ENCODE results near the gene ERC2.

Gene ERC2

GRCh38 chr3:55746808-55747413, 721.4 kb downstream of the ERC2 start:
- DNase-seq (ENCODE audit: low read depth in 2 of 2), result no peak

- DNase-seq (ENCODE audit: low read depth in 2 of 2), result no peak
Measured at GRCh38 chr3:55742832-55743136, 725.5 kb downstream of the ERC2 start.

GRCh38 chr3:55742022-55742831, 726.0 kb downstream of the ERC2 start:
- no peak for DNase-seq (ENCODE audit: low read depth in 2 of 2)

DNA sequence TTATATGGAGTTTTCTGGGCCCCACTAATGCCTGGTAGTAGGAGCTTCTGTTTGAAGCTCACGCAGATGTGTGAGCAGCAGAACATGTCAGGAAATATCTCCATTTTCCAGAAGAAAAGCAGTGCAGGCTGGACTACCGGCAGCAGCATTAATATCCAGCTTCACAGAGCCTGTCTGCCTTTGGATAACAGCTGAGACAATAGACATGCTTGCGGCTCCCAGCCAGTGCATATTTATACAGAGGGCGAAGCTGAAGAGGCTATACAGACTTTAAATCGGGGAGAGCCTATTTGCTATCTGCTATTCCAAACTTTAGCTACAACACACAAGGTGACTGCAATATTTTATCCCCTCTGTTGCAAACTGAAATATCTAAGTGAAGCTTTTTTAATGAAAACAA, 731.1 kb downstream of the ERC2 start:
- DNase-seq (ENCODE audit: low read depth in 2 of 2), result no peak

GRCh38 chr3:55735976-55736375, 732.3 kb downstream of the ERC2 start:
- DNase-seq (ENCODE audit: low read depth in 2 of 2), result no peak

DNA sequence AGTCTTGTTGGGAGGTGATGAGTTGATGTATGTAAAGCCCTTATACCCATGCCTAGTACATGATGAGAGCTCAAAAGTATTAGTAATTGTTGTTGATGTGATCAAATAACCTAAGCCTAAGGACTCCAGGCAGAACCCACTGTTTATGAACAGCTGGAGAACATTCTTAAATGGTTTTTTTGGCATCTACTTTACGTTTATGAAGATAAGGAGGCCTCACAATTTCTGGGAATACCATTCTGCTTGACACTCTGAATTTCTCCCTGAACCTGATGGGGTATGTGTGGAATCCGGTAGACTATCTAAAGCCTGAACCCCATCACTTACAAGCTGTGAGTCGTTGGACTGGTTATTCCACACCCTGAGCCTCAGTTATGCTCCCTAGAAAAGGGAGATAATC, 736.5 kb downstream of the ERC2 start:
- DNase-seq (ENCODE audit: low read depth in 2 of 2), result no peak

DNA sequence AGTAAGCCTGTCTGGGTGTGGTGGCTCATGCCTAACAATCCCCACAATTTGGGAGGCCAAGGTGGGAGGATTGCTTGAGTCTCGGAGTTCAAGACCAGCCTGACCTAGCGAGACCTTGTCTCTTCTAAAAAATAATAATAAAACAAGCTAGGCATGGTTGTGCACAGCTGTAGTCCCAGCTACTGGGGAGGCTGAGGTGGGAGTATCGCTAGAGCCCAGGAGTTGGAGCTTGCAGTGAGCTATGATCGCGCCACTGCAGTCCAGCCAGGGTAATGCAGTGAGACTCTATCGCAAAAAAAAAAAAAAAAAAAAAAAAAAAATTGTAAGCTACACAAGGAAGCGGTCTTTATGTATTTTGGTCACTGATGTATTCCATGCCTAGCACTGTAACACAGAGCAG, 738.7 kb downstream of the ERC2 start:
- no peak for DNase-seq (ENCODE audit: low read depth in 2 of 2)

DNA sequence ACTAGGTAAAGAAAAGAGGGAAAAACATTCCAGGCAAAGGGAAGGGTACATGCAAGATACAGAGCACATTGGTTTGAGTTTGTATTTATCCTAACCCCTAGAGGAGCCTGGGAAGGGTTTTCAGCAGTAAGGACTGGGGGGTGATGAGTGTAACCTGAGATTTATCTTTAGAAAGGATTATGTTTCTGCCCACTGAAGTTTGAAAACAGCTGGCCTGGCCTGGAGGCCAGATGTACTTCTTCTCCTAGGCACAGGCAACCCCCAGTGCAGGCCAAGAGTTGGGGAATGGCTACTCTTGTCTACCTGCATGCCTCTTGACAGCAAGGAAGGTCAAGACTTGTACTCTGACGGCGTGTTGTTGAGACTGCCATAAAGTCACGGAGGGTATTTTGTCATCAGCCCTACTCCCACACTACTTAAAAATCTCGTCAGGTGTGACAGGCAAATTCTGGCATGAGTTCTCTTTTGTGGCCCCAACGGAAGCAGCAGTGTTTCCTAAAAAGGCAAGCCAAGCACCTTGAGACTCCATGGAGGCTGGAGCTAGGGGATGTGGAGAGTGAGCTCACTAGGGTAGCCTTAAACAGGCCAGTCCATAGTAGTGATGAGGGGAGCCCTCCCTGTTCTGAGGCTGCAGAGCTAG, 739.7 kb downstream of the ERC2 start:
- DNase-seq (ENCODE audit: low read depth in 2 of 2), result no peak

GRCh38 chr3:55726501-55726775, 741.8 kb downstream of the ERC2 start:
- no peak for DNase-seq (ENCODE audit: low read depth in 2 of 2)

DNA sequence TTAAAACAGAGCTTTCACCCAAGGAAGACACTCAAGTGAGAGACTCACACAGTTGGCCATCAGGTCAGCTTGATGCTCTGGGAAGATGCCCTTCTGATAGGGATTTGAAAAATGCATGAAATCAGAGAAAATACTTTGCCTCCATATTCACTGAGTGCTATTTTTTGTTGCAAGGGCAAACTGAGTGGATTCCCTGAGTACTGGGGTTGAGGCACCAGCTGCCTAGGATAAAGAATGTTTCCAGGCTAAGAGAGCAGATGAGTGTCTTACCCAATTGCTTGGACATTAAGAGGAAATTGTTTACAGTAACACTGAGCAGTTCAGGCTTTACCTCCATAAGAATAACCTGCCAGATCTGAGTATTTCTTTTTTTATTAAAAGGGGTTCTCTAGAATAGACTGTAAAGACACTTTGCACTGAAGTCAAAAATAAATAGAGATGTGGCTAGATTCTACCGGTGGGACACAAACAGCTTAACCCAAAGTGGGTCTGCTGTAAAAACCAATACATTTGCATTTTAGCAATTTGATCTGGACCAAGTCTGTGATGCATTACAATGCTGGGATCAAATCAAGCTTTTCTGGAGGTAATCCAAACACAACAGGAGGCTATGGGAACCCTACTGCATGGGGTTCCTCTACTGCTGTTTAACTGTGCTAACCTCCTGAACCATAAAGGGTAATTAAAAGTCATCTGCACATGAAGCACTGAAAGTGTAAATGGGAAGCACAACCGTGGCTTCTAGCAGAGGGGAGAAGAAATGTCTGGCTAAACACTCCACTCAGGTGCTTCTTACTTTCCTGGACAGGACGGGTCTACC, 742.4 kb downstream of the ERC2 start:
- DNase-seq (ENCODE audit: low read depth in 2 of 2), result no peak

GRCh38 chr3:55724821-55725220, 743.4 kb downstream of the ERC2 start:
- DNase-seq (ENCODE audit: low read depth in 2 of 2), result no peak

DNA sequence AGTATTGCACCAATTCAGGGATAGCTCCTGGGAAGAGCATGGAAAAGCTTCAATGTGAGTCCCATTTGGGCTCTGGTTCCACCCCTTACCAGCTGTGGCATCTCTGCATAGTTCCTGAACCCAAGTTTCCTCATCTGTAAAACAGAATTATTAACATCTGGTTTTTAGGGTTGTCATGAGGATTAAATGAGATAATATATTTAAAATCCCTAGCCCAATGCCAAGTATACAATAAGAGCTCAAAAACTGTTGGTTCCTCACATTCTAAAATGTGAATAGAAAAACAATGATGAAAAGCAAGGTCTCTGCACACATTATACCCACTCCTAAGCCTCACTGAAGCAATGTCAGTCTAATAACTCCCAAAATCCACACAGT, 743.9 kb downstream of the ERC2 start:
- no peak for DNase-seq (ENCODE audit: low read depth in 2 of 2)

GRCh38 chr3:55723653-55724406, 744.4 kb downstream of the ERC2 start:
- no peak for DNase-seq (ENCODE audit: low read depth in 2 of 2)

DNA sequence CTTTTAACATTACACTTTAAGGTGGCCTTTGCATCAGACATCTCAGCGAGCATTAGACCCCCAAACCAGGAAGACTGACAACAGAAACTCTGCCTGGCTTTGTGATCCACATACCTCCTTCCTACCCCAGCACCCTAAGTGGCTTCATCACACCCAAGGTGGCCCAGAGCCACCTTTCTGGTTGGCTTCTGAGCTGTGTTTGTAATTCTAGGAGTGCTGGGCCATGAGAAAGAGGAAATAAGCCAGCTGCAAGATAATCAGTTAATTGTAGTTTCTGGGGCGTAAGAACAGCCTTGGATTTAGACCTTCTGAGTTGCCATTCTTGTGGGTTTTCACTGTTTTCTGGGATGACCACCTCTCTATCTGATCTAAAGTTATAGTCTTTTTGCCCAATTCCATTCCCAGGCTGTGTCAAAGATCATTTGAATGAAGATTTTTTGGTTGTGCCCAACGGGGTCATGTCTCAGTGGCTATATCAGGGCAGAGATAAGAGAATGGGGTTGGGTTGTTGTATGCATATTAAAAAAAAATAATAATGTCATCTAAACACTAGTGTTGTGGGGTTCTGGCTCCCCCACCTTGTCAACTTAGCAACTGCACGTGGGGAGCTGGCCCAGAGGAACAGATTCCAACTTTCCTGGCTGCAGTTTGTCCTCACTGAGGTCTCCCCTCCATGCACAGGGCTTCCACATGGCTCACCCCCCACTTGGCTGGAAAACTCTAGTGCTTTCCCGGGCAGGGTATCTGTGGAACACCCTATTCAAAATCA, 746.4 kb downstream of the ERC2 start:
- no peak for DNase-seq (ENCODE audit: low read depth in 2 of 2)

- no peak for DNase-seq (ENCODE audit: low read depth in 2 of 2)
Measured at GRCh38 chr3:55720614-55721013, 747.7 kb downstream of the ERC2 start.

GRCh38 chr3:55719508-55719907, 748.8 kb downstream of the ERC2 start:
- DNase-seq (ENCODE audit: low read depth in 2 of 2), result no peak

GRCh38 chr3:55719006-55719405, 749.3 kb downstream of the ERC2 start:
- DNase-seq (ENCODE audit: low read depth in 2 of 2), result no peak

- no peak for DNase-seq (ENCODE audit: low read depth in 2 of 2)
Measured at GRCh38 chr3:55718521-55718921, 749.7 kb downstream of the ERC2 start.

- no peak for DNase-seq (ENCODE audit: low read depth in 2 of 2)
Measured at GRCh38 chr3:55718074-55718473, 750.2 kb downstream of the ERC2 start.

DNA sequence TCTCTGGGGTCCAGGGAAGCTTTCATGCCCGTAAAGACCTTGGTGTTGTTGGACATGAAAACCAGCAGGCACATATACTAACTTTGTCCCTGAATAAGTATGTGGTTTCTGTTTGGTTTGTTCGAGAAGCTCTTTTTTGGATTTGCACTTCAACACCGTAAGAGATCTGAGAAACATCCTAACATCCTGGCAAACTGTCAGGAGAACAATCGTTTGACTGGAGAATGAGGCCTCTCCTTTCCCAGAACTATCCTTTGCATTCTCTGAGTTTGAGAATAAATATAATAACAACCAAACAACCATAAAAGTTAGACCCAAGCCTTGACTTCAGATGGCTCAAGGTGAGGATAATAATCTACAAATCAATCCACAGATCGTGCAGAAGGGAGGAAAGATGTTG, 750.8 kb downstream of the ERC2 start:
- no peak for DNase-seq (ENCODE audit: low read depth in 2 of 2)

DNA sequence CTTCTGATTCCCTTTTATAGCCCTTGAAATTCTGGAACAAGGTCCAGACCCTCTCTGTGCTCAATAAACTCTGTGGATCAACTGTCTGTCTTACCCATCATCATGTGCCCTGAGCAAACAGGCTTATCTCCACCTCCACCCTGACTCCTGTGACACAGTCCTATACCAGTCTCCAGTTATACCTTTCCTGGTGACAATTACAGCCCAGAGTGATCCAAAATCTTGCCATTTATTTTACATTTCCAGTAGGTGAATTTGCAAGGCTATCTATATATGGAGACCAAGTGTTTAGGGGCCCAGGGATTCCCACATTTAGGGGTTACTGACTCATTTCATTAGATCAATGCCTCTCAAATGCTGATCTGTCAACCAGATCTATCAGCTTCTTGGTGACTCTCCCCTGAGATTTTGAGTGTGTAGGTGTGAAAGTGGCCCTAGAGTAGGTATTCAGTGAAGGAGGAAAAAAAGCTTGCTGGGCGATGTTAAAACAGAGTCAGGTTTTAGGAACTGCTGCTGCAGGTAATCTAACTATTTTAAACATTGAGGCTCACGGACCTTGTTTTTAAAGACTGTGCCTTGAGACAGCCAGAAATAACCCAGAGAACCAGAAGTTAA, 751.5 kb downstream of the ERC2 start:
- DNase-seq (ENCODE audit: low read depth in 2 of 2), result no peak

All from stimulated activated CD8-positive, alpha-beta memory T cell treated with anti-CD3 and anti-CD28 coated beads, Interleukin-2, amount 100 ng/mL, for 1 hour (primary cell).